HEK293 (cell line): ENCODE measurements around the gene BLACAT1.

ENCODE experiments used
- BCL11B ChIP-seq: fragments of 450-650 bp; formaldehyde crosslinking; IDR thresholded peaks from 2 replicates; pipeline ENCODE4 v1.5.1; 2016; ENCODE audit warnings: low read depth, missing biosample characterization, missing genetic modification characterization
- EGR2 ChIP-seq: fragments of 450-650 bp; formaldehyde crosslinking; IDR thresholded peaks from 2 replicates; pipeline ENCODE4 v1.5.1; 2016; ENCODE audit warnings: low read depth, missing biosample characterization, missing genetic modification characterization
- GLIS2 ChIP-seq: fragments of 450-650 bp; formaldehyde crosslinking; IDR thresholded peaks from 2 replicates; pipeline ENCODE4 v1.5.1; 2016; ENCODE audit warnings: missing biosample characterization, missing genetic modification characterization
- INSM2 ChIP-seq: fragments of 450-650 bp; formaldehyde crosslinking; IDR thresholded peaks from 2 replicates; pipeline ENCODE4 v1.5.1; 2016; ENCODE audit warnings: missing biosample characterization, missing genetic modification characterization
- KLF10 ChIP-seq: fragments of 450-650 bp; IDR thresholded peaks from 2 replicates; pipeline ENCODE4 v1.5.1; 2018; ENCODE audit warnings: missing biosample characterization, mild to moderate bottlenecking, missing genetic modification characterization
- PRDM10 ChIP-seq: fragments of 450-650 bp; formaldehyde crosslinking; IDR thresholded peaks from 2 replicates; pipeline ENCODE4 v1.5.1; 2016; ENCODE audit warnings: missing biosample characterization, missing genetic modification characterization
- SP7 ChIP-seq: fragments of 450-650 bp; formaldehyde crosslinking; IDR thresholded peaks from 2 replicates; pipeline ENCODE4 v1.5.1; 2016; ENCODE audit warnings: missing biosample characterization, missing genetic modification characterization
- ZBTB48 ChIP-seq: fragments of 450-650 bp; formaldehyde crosslinking; IDR thresholded peaks from 2 replicates; pipeline ENCODE4 v1.5.1; 2016; ENCODE audit warnings: missing biosample characterization, missing genetic modification characterization
- ZBTB8A ChIP-seq: fragments of 450-650 bp; formaldehyde crosslinking; IDR thresholded peaks from 2 replicates; pipeline ENCODE4 v1.5.1; 2016; ENCODE audit warnings: missing biosample characterization, missing genetic modification characterization
- ZNF138 ChIP-seq: fragments of 450-650 bp; formaldehyde crosslinking; IDR thresholded peaks from 2 replicates; pipeline ENCODE4 v1.5.1; 2016; ENCODE audit warnings: missing biosample characterization, missing genetic modification characterization, borderline replicate concordance
- ZNF221 ChIP-seq: fragments of 450-650 bp; formaldehyde crosslinking; IDR thresholded peaks from 2 replicates; pipeline ENCODE4 v1.5.1; 2017; ENCODE audit warnings: missing biosample characterization, missing genetic modification characterization, borderline replicate concordance
- ZNF23 ChIP-seq: fragments of 450-650 bp; formaldehyde crosslinking; IDR thresholded peaks from 2 replicates; pipeline ENCODE4 v1.5.1; 2016; ENCODE audit warnings: missing biosample characterization, missing genetic modification characterization, borderline replicate concordance
- ZNF24 ChIP-seq: fragments of 450-650 bp; formaldehyde crosslinking; IDR thresholded peaks from 2 replicates; pipeline ENCODE4 v1.5.1; 2016; ENCODE audit warnings: missing biosample characterization, missing genetic modification characterization
- ZNF248 ChIP-seq: fragments of 450-650 bp; formaldehyde crosslinking; IDR thresholded peaks from 2 replicates; pipeline ENCODE4 v1.5.1; 2017; ENCODE audit warnings: missing biosample characterization, missing genetic modification characterization
- ZNF394 ChIP-seq: fragments of 450-650 bp; formaldehyde crosslinking; IDR thresholded peaks from 2 replicates; pipeline ENCODE4 v1.5.1; 2016; ENCODE audit warnings: missing biosample characterization, missing genetic modification characterization, mild to moderate bottlenecking, moderate library complexity, borderline replicate concordance
- ZNF549 ChIP-seq: fragments of 450-650 bp; IDR thresholded peaks from 2 replicates; pipeline ENCODE4 v1.5.1; 2018; ENCODE audit warnings: missing biosample characterization, missing genetic modification characterization, mild to moderate bottlenecking, inconsistent platforms, moderate library complexity
- ZNF560 ChIP-seq: fragments of 450-650 bp; formaldehyde crosslinking; IDR thresholded peaks from 2 replicates; pipeline ENCODE4 v1.5.1; 2017; ENCODE audit warnings: missing biosample characterization, missing genetic modification characterization, borderline replicate concordance
- ZNF561 ChIP-seq: fragments of 450-650 bp; IDR thresholded peaks from 2 replicates; pipeline ENCODE4 v1.5.1; 2018; ENCODE audit warnings: missing biosample characterization, missing genetic modification characterization, borderline replicate concordance
- ZNF596 ChIP-seq: fragments of 450-650 bp; IDR thresholded peaks from 2 replicates; pipeline ENCODE4 v1.5.0; 2018; ENCODE audit warnings: missing biosample characterization, mild to moderate bottlenecking, missing genetic modification characterization, moderate library complexity
- ZNF629 ChIP-seq: fragments of 450-650 bp; formaldehyde crosslinking; IDR thresholded peaks from 2 replicates; pipeline ENCODE4 v1.5.1; 2017; ENCODE audit warnings: missing biosample characterization, missing genetic modification characterization
- ZNF747 ChIP-seq: fragments of 450-650 bp; formaldehyde crosslinking; IDR thresholded peaks from 2 replicates; pipeline ENCODE4 v1.5.1; 2016; ENCODE audit warnings: missing biosample characterization, missing genetic modification characterization
- ZXDB ChIP-seq: fragments of 450-650 bp; formaldehyde crosslinking; IDR thresholded peaks from 2 replicates; pipeline ENCODE4 v1.5.1; 2016; ENCODE audit warnings: missing biosample characterization, missing genetic modification characterization
- TF ChIP-seq, protein P1 (sequence below): fragments of 450-650 bp; formaldehyde crosslinking; IDR thresholded peaks from 2 replicates; pipeline ENCODE4 v1.5.1; 2016; ENCODE audit warnings: missing biosample characterization, missing genetic modification characterization
- TF ChIP-seq, protein P2 (sequence below): fragments of 450-650 bp; formaldehyde crosslinking; IDR thresholded peaks from 2 replicates; pipeline ENCODE4 v1.5.1; 2017; ENCODE audit warnings: missing biosample characterization, mild to moderate bottlenecking, missing genetic modification characterization, moderate library complexity
- TF ChIP-seq, protein P3 (sequence below): fragments of 450-650 bp; IDR thresholded peaks from 2 replicates; pipeline ENCODE4 v1.5.1; 2018; ENCODE audit warnings: missing biosample characterization, mild to moderate bottlenecking, missing genetic modification characterization
- TF ChIP-seq, protein P4 (sequence below): fragments of 450-650 bp; formaldehyde crosslinking; IDR thresholded peaks from 2 replicates; pipeline ENCODE4 v1.5.1; 2016; ENCODE audit warnings: missing biosample characterization, missing genetic modification characterization

BLACAT1 gene

GRCh38 chr1:205495237-205495823, 39.5 kb upstream of the BLACAT1 start (continued):
- TF ChIP-seq PRDM10 (tag by site-specific recombination) (peak; percentile 97), ZNF24 (tag by site-specific recombination) (peak; percentile 79), ZNF394 (no peak), BCL11B (tag by site-specific recombination) (peak; percentile 62; the same call in 1 of the 2 replicates), ZNF248 (tag by site-specific recombination) (no peak), ZXDB (tag by site-specific recombination) (peak; percentile 58), ZBTB48 (tag by site-specific recombination) (0 out of 2 replicates have a peak, but pooled peaks have one; percentile 36), KLF10 (0 out of 2 replicates have a peak, but pooled peaks have one; percentile 26), ZNF549 (tag by site-specific recombination) (no peak), ZNF561 (peak; percentile 93; the same call in 1 of the 2 replicates), EGR2 (0 out of 2 replicates have a peak, but pooled peaks have one; percentile 34), GLIS2 (tag by site-specific recombination) (peak; percentile 45), INSM2 (tag by site-specific recombination) (no peak; the same call in none of the 2 replicates), ZNF629 (peak; percentile 74), SP7 (tag by site-specific recombination) (peak; percentile 100), ZNF596 (tag by site-specific recombination) (peak; percentile 76), ZNF221 (tag by site-specific recombination) (no peak), ZNF23 (tag by site-specific recombination) (no peak), ZNF560 (no peak), ZBTB8A (tag by site-specific recombination) (peak; percentile 50), ZNF138 (tag by site-specific recombination) (no peak), ZNF747 (tag by site-specific recombination) (no peak)
- TF ChIP-seq, protein P1, sequence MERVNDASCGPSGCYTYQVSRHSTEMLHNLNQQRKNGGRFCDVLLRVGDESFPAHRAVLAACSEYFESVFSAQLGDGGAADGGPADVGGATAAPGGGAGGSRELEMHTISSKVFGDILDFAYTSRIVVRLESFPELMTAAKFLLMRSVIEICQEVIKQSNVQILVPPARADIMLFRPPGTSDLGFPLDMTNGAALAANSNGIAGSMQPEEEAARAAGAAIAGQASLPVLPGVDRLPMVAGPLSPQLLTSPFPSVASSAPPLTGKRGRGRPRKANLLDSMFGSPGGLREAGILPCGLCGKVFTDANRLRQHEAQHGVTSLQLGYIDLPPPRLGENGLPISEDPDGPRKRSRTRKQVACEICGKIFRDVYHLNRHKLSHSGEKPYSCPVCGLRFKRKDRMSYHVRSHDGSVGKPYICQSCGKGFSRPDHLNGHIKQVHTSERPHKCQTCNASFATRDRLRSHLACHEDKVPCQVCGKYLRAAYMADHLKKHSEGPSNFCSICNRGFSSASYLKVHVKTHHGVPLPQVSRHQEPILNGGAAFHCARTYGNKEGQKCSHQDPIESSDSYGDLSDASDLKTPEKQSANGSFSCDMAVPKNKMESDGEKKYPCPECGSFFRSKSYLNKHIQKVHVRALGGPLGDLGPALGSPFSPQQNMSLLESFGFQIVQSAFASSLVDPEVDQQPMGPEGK (tag by site-specific recombination): peak; percentile 90
- TF ChIP-seq, protein P2, sequence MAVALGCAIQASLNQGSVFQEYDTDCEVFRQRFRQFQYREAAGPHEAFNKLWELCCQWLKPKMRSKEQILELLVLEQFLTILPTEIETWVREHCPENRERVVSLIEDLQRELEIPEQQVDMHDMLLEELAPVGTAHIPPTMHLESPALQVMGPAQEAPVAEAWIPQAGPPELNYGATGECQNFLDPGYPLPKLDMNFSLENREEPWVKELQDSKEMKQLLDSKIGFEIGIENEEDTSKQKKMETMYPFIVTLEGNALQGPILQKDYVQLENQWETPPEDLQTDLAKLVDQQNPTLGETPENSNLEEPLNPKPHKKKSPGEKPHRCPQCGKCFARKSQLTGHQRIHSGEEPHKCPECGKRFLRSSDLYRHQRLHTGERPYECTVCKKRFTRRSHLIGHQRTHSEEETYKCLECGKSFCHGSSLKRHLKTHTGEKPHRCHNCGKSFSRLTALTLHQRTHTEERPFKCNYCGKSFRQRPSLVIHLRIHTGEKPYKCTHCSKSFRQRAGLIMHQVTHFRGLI (tag by site-specific recombination): no peak
- TF ChIP-seq, protein P3, sequence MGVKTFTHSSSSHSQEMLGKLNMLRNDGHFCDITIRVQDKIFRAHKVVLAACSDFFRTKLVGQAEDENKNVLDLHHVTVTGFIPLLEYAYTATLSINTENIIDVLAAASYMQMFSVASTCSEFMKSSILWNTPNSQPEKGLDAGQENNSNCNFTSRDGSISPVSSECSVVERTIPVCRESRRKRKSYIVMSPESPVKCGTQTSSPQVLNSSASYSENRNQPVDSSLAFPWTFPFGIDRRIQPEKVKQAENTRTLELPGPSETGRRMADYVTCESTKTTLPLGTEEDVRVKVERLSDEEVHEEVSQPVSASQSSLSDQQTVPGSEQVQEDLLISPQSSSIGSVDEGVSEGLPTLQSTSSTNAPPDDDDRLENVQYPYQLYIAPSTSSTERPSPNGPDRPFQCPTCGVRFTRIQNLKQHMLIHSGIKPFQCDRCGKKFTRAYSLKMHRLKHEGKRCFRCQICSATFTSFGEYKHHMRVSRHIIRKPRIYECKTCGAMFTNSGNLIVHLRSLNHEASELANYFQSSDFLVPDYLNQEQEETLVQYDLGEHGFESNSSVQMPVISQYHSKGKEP: peak; percentile 85
- TF ChIP-seq, protein P4, sequence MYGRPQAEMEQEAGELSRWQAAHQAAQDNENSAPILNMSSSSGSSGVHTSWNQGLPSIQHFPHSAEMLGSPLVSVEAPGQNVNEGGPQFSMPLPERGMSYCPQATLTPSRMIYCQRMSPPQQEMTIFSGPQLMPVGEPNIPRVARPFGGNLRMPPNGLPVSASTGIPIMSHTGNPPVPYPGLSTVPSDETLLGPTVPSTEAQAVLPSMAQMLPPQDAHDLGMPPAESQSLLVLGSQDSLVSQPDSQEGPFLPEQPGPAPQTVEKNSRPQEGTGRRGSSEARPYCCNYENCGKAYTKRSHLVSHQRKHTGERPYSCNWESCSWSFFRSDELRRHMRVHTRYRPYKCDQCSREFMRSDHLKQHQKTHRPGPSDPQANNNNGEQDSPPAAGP (tag by site-specific recombination): peak; percentile 92
